ENCODE results near the gene SECISBP2. TPM values are rescaled to one million over a fixed set of nuclear protein-coding genes. Genes with fewer than 3 reads are reported as not detected.

The SECISBP2 gene
- total and polyA plus RNA-seq, 2 of the 13 experiments (the other 11 are each of a cell fraction or from before 2014, with no cell fraction given), result 32.4 to 38.0 TPM

- TF ChIP-seq AHDC1 (CRISPR knock-in tag; IDR thresholded peaks at IDR 0.05; ENCODE audit: borderline replicate concordance), result 0 out of 2 replicates have a peak, but pooled peaks have one; percentile 1
- no peak for TF ChIP-seq POLR2G (IDR thresholded peaks at IDR 0.05; ENCODE audit: low read depth, low read length)
- TF ChIP-seq NR2F6 (IDR thresholded peaks at IDR 0.05), result no peak
- no peak for TF ChIP-seq NR2F6 (CRISPR knock-in tag; IDR thresholded peaks at IDR 0.05)
- peak; percentile 88 for TF ChIP-seq CREB1 (IDR thresholded peaks at IDR 0.05)
- peak; percentile 50 for TF ChIP-seq CREB1 (CRISPR knock-in tag; IDR thresholded peaks at IDR 0.05)
- TF ChIP-seq PRDM10 (CRISPR knock-in tag; IDR thresholded peaks at IDR 0.05; ENCODE audit: low read depth), result no peak
- TF ChIP-seq MED13 (CRISPR knock-in tag; IDR thresholded peaks at IDR 0.05), result no peak
- TF ChIP-seq ZNF136 (CRISPR knock-in tag; IDR thresholded peaks at IDR 0.05; ENCODE audit: low read depth), result no peak
- TF ChIP-seq ZSCAN12 (CRISPR knock-in tag; IDR thresholded peaks at IDR 0.05), result no peak
- peak; percentile 59; the same call in 1 of the 2 replicates for TF ChIP-seq ATF7 (IDR thresholded peaks at IDR 0.05)
- TF ChIP-seq ATF7 (CRISPR knock-in tag; IDR thresholded peaks at IDR 0.05), result no peak
- no peak for TF ChIP-seq MAX (IDR thresholded peaks at IDR 0.05)
- peak; percentile 71; the same call in 1 of the 2 replicates for TF ChIP-seq ATF3 (CRISPR knock-in tag; IDR thresholded peaks at IDR 0.05)
- peak; percentile 87 for TF ChIP-seq CEBPG (CRISPR knock-in tag; IDR thresholded peaks at IDR 0.05)
- peak in 1 of 2 experiments; percentile 30; a peak in 1 of 4 replicates for TF ChIP-seq EP300 (IDR thresholded peaks at IDR 0.05; ENCODE audit: low read depth in 2 of 2, low read length in 2 of 2)
- no peak for TF ChIP-seq EP300 (CRISPR knock-in tag; IDR thresholded peaks at IDR 0.05; ENCODE audit: borderline replicate concordance)
- TF ChIP-seq FOXM1 (CRISPR knock-in tag; IDR thresholded peaks at IDR 0.05), result no peak
- no peak for TF ChIP-seq E2F1 (CRISPR knock-in tag; IDR thresholded peaks at IDR 0.05)
- no peak for TF ChIP-seq TP53 (CRISPR knock-in tag; conservative IDR thresholded peaks at IDR 0.05)
Measured at GRCh38 chr9:89319015-89319905, 960 bp downstream of the SECISBP2 start (continued).
